HG02852 (cell line): ENCODE measurements around the gene DOK7.

Experiments
- ATAC-seq: cut with Tn5 transposase; IDR thresholded peaks from one replicate; pipeline ENCODE4 v1.9.1; 2021; ENCODE audit warnings: mild to moderate bottlenecking, moderate library complexity; ENCODE audit not compliant: unreplicated experiment

Gene DOK7

GRCh38 chr4:3486541-3487540 is 23.7 kb downstream of the DOK7 start:
- ATAC-seq, result no peak

DNA sequence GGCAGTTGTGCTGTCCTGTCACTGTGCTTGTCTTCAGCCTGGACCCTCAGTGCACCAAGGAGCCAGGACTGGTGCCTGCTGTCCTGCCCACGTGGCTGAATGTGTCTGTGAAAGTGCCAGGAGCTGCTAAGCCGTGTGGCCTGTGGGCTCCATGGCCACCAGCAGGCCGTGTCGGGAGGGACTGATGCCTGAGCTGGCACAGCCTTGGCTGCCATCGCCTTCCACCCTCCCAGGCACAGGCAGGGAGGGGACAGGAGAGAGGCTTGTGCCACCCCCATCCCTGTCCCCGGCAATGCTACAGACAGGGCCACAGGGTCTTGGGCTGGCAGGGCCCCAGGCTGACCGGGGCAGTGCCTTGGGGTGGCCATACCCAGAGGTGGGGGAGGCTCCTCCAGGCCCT is 24.8 kb downstream of the DOK7 start:
- no peak for ATAC-seq

- ATAC-seq, result no peak
These were observed 25.7 kb downstream of the DOK7 start for GRCh38 chr4:3488820-3489219.

DNA sequence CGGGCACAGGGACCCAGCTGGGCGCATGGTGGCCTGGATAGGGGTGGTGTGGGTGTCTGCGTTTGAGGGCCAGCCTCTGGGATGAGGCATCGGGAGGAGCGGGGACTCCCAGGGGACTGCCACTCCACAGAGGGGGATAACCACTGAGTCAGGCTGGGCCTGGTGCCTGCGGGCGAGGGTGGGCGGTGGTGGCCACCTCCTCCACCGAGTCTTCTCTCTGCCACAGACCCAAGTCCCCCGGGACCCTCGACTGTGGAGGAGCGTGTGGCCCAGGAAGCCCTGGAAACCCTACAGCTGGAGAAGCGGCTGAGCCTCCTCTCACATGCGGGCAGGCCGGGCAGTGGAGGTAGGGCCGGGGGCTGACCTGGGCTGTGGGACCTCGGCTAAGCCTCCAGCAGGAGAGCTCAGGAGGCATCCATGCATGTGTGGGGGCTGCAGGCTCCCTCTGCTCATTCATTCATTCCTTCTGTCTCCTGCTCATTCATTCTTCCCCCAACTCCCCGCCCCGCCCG is 26.4 kb downstream of the DOK7 start:
- no peak for ATAC-seq

DNA sequence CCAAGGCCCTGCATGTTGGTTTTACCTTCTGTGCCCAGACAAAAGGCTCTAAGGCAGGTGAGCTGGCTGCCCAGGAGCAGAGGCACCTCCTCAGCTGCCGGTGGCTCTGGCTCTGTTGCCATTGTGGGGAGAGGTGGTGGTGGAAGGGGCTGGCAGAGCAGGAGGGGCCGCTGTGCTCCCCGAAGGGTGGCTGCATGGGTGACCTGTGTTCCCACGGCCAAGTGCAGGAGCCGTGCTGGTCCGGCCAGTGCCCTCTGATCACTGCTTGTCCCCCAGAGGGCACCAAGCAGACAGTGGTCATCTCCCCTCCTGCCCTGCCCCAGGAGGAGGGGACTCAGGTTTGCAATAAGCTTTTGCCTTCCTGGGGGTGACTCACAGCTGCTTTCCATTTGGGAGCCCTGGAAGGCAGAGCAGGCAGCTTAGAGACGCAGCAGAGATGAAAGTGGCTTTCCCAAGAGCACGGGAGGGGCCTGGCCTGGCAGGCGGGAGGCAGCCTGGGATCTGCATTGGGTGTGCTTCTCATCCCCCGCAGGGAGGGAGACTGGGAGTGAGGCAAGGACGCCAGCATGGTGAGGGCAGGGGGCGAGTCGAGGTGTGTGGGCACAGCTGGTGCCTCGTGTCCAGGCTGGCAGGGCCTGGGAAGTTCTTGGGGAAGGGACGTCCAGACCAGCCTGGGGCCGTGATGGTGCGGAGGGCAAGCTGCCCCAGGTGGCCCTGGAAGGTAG is 28.7 kb downstream of the DOK7 start:
- no peak for ATAC-seq

- no peak for ATAC-seq
These were observed 29.9 kb downstream of the DOK7 start for GRCh38 chr4:3492741-3493719.

- ATAC-seq, result no peak
These were observed 30.8 kb downstream of the DOK7 start for GRCh38 chr4:3493720-3494461.

GRCh38 chr4:3494462-3494871 is 31.4 kb downstream of the DOK7 start:
- ATAC-seq, result no peak

DNA sequence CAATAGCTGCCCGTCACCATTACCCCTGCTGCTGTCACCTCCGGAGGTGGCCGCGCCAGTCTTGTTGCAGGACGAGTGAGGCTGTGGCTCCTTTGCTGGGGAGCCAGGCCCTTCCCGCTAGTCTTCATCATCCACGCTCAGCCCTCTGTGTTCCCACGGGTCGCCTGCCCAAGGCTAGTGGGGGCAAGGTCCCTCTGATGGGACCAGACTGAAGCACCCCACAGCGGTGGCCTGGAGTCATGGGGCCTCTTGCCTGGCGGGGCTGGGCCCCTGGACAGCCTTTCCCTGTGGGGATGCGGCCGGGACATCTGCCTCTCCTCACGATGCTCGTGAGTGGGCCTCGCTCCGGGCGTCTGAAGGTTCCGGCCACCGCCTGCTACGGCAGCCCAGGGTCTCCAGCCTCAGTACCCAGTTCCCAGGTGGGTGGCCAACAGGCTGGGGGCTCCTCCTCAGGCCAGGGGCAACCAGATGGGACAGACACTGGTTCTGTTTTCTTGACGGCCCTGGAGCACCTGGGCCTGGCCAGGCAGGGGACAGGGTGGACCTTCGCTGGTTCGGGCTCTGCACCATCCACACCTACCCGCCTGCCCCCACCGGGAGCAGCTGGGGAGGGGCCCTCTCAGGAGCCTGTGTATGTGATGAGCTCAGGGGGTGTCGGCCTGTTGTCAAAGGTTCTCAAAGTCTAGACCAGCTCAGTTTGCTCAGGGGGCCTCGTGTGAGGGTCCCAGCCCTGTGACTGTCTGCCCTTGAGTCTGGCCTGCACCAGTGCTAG is 32.3 kb downstream of the DOK7 start:
- ATAC-seq, result no peak

- no peak for ATAC-seq
These were observed 32.9 kb downstream of the DOK7 start for GRCh38 chr4:3496021-3496420.

DNA sequence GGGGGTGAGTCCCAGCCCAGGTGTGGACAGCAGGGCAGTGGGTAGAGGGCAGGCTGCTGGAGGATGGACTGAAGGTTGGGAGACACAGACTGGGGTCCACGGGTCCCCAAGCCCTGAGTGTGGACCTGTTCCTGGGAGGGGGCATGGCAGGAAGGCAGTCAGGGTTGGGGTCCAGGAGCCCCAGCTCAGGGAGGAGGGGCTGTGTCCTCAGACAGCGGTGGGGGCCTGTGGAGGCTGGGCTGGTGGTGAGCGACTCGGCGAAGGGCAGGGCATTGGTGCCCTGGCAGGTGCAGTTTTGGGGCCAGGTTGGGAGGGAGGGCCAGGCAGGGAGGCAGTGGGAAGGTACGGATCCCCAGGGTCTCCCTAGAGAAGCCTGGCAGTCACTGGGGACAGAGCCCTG is 34.0 kb downstream of the DOK7 start:
- ATAC-seq, result no peak

- no peak for ATAC-seq
These were observed 34.6 kb downstream of the DOK7 start for GRCh38 chr4:3497523-3498389.

GRCh38 chr4:3498407-3498806 is 35.3 kb downstream of the DOK7 start:
- ATAC-seq, result no peak

- ATAC-seq, result no peak
These were observed 35.9 kb downstream of the DOK7 start for GRCh38 chr4:3498901-3499510.

GRCh38 chr4:3499710-3500109 is 36.6 kb downstream of the DOK7 start:
- ATAC-seq, result no peak

- ATAC-seq, result no peak
These were observed 37.0 kb downstream of the DOK7 start for GRCh38 chr4:3500111-3500510.

- ATAC-seq, result no peak
These were observed 37.6 kb downstream of the DOK7 start for GRCh38 chr4:3500634-3501101.
